GM12878 (cell line): ENCODE measurements around the gene KLRD1. TPM values are rescaled to one million over a fixed set of nuclear protein-coding genes. Genes with fewer than 3 reads are reported as not detected.

Experiments used
- ATAC-seq: fragments of 200-7000 bp; cut with Tn5 transposase; 3 replicates; pipeline ENCODE4 v1.9.1; 2020; ENCODE audit warnings: mild to moderate bottlenecking, moderate library complexity
- BruUV-seq: library from RNA; stranded (reverse); fragments of 400-500 nt; replicated peaks from 2 replicates; lab custom pipeline; 2021; lab: Mats Ljungman, UMichigan
- CTCF ChIA-PET: fragments of 300-600 bp; sonication (Branson Sonifier 250); formaldehyde crosslinking; extraction: SDS; loops from one replicate; lab custom pipeline; 2021; ENCODE audit warnings: inconsistent platforms; lab: Yijun Ruan, JAX
- POLR2A ChIA-PET: fragments of 350-600 bp; formaldehyde crosslinking; extraction: SDS; loops from one replicate; lab custom pipeline; 2021; ENCODE audit warnings: inconsistent platforms; lab: Charles Lee
- RAD21 ChIA-PET: fragments of 300-600 bp; sonication (Branson Sonifier 250); formaldehyde crosslinking; loops from one replicate; lab custom pipeline; 2023; ENCODE audit warnings: antibody characterized with exemption; ENCODE audit not compliant: unreplicated experiment; lab: Charles Lee
- SMC1A ChIA-PET: fragments of 300-600 bp; sonication (Branson Sonifier 250); formaldehyde crosslinking; loops from one replicate; lab custom pipeline; 2023; ENCODE audit not compliant: unreplicated experiment, uncharacterized antibody; lab: Charles Lee
- DNase-seq: peaks from one replicate; pipeline ENCODE4 v3.0.0-alpha.2; 2011; ENCODE audit warnings: low read depth, low spot score
- FAIRE-seq: peaks from 3 replicates; lab custom pipeline; 2011; peaks lifted over from hg19 to GRCh38; lab: Jason Lieb, UNC
- H2AFZ ChIP-seq: 2 replicates; pipeline ENCODE4 v1.6.0; 2011; ENCODE audit warnings: low read depth, low read length, control low read depth; ENCODE audit not compliant: control insufficient read depth
- H3K27ac ChIP-seq: 2 replicates; pipeline ENCODE4 v1.5.1; 2011; ENCODE audit warnings: control low read depth; ENCODE audit not compliant: control insufficient read depth, insufficient read depth
- H3K27me3 ChIP-seq, 2 experiments: replicated peaks in 1 of 2; 2 replicates each; pipeline versions ENCODE4 v1.6.0 to v1.6.1; 2011; ENCODE audit warnings: low read length in 1 of 2; ENCODE audit not compliant: control insufficient read depth in 2 of 2, insufficient read depth in 2 of 2
- H3K36me3 ChIP-seq, 2 experiments: 2 replicates each; pipeline ENCODE4 v1.5.1; 2011; ENCODE audit warnings: low read length in 1 of 2; ENCODE audit not compliant: control insufficient read depth in 2 of 2, insufficient read depth in 2 of 2
- H3K4me1 ChIP-seq: 2 replicates; pipeline ENCODE4 v1.6.1; 2011; ENCODE audit warnings: mild to moderate bottlenecking, low read length, moderate library complexity, mixed read lengths; ENCODE audit not compliant: control insufficient read depth, insufficient read depth
- H3K4me2 ChIP-seq: 2 replicates; pipeline ENCODE4 v1.6.0; 2011; ENCODE audit warnings: control low read depth; ENCODE audit not compliant: control insufficient read depth, insufficient read depth
- H3K4me3 ChIP-seq: fragments of 200-600 bp; sonication (generic); 2 replicates; pipeline ENCODE4 v1.5.1; 2016
- H3K79me2 ChIP-seq: 2 replicates; pipeline ENCODE4 v1.6.0; 2011; ENCODE audit warnings: low read length; ENCODE audit not compliant: control insufficient read depth, insufficient read depth
- H3K9ac ChIP-seq: 2 replicates; pipeline ENCODE4 v1.8.0; 2011; ENCODE audit warnings: low read length, control low read depth, mixed read lengths; ENCODE audit not compliant: control insufficient read depth, insufficient read depth
- H3K9me3 ChIP-seq: replicated peaks from 3 replicates; pipeline ENCODE4 v1.5.1; 2011; ENCODE audit warnings: mild to moderate bottlenecking, low read length; ENCODE audit not compliant: control insufficient read depth, insufficient read depth
- H4K20me1 ChIP-seq: 2 replicates; pipeline ENCODE4 v1.6.0; 2011; ENCODE audit not compliant: control insufficient read depth, insufficient read depth
- BCL11A ChIP-seq: IDR thresholded peaks from 2 replicates; pipeline ENCODE4 v1.6.1; 2011; ENCODE audit warnings: low read depth, low read length
- CBFB ChIP-seq: IDR thresholded peaks from 2 replicates; pipeline ENCODE4 v1.6.1; 2016; ENCODE audit warnings: antibody characterized with exemption, low read depth
- GATAD2B ChIP-seq: fragments of 450-650 bp; conservative IDR thresholded peaks from 2 replicates; pipeline ENCODE4 v1.6.1; 2017; ENCODE audit warnings: low read depth, mild to moderate bottlenecking, moderate library complexity
- MYB ChIP-seq: fragments of 150-350 bp; IDR thresholded peaks from 2 replicates; pipeline ENCODE4 v1.6.1; 2014; ENCODE audit warnings: mild to moderate bottlenecking, low read depth, low read length, borderline replicate concordance
- MYC ChIP-seq: IDR thresholded peaks from 2 replicates; pipeline ENCODE4 v1.6.1; 2011; ENCODE audit warnings: mild to moderate bottlenecking, low read length, moderate library complexity, inconsistent platforms; ENCODE audit not compliant: insufficient read depth, insufficient replicate concordance, insufficient read length, severe bottlenecking
- RUNX3 ChIP-seq: IDR thresholded peaks from 2 replicates; pipeline ENCODE4 v1.6.1; 2012; ENCODE audit warnings: low read length, inconsistent platforms
- SMAD5 ChIP-seq: IDR thresholded peaks from 2 replicates; pipeline ENCODE4 v1.6.1; 2016; ENCODE audit warnings: antibody characterized with exemption, low read depth
- SMARCA5 ChIP-seq: fragments of 450-650 bp; IDR thresholded peaks from 2 replicates; pipeline ENCODE4 v1.6.1; 2017; ENCODE audit warnings: mild to moderate bottlenecking
- ZNF217 ChIP-seq: fragments of 450-650 bp; IDR thresholded peaks from 2 replicates; pipeline ENCODE4 v1.6.1; 2017; ENCODE audit warnings: antibody characterized with exemption, mild to moderate bottlenecking
- in situ Hi-C: fragments of 300-500 bp; cut with MboI; formaldehyde crosslinking; loops from 9 replicates; pipeline ENCODE4 v1.14.3; 2018; ENCODE audit warnings: mixed read lengths
- intact Hi-C: fragments of 100-400 bp; cut with micrococcal nuclease; formaldehyde crosslinking; loops from one replicate; pipeline ENCODE4 v1.14.2; 2022; ENCODE audit not compliant: unreplicated experiment
- polyA plus RNA-seq, 11 experiments: library from polyadenylated mRNA; depleted of rRNA in 4 of 11; unstranded in 6 of 11; stranded (reverse) in 5 of 11; fragments of >200 nt; fragmentation: Nextera tagmentation in 4 of 11; fragmentation: Illumina TruSeq in 1 of 11; extraction: Ambion mirVana in 4 of 11; extraction: Trizol in 1 of 11; gene quantifications; 1 replicate in 1 of 11; 2 replicates in 10 of 11; pipeline versions ENCODE4 v1.2.1 to v1.2.3, GENCODE V29; 2011 to 2016; ENCODE audit warnings: inconsistent platforms in 2 of 11, missing spikeins in 2 of 11, low read depth in 1 of 11
- total RNA-seq, 4 experiments: library from RNA; depleted of rRNA in 3 of 4; stranded (reverse); fragments of >200 nt in 3 of 4; fragmentation: Illumina TruSeq in 1 of 4; extraction: Trizol in 1 of 4; gene quantifications; 2 replicates each; pipeline versions ENCODE4 v1.2.1 to v1.2.3, GENCODE V29; 2013 to 2021
- TF ChIP-seq, protein P1 (sequence below): fragments of 450-650 bp; IDR thresholded peaks from 2 replicates; pipeline ENCODE4 v1.6.1; 2014; ENCODE audit warnings: mild to moderate bottlenecking
- TF ChIP-seq, protein P2 (sequence below): IDR thresholded peaks from 2 replicates; pipeline ENCODE4 v1.6.1; 2012; ENCODE audit warnings: low read depth, low read length, improper control_type of control experiment
- TF ChIP-seq, protein P3 (sequence below): IDR thresholded peaks from 2 replicates; pipeline ENCODE4 v1.6.1; 2011; ENCODE audit warnings: mild to moderate bottlenecking, low read depth, low read length, moderate library complexity; ENCODE audit not compliant: insufficient replicate concordance
- TF ChIP-seq, protein P4 (sequence below): IDR thresholded peaks from 2 replicates; pipeline ENCODE4 v1.6.1; 2012; ENCODE audit warnings: low read depth, low read length, improper control_type of control experiment

KLRD1 gene
- total and polyA plus RNA-seq, 10 of the 15 experiments (the other 5 are each of a cell fraction or from before 2014, with no cell fraction given): under 0.01 to 0.50 (median 0.13) TPM; not detected in 4

DNA sequence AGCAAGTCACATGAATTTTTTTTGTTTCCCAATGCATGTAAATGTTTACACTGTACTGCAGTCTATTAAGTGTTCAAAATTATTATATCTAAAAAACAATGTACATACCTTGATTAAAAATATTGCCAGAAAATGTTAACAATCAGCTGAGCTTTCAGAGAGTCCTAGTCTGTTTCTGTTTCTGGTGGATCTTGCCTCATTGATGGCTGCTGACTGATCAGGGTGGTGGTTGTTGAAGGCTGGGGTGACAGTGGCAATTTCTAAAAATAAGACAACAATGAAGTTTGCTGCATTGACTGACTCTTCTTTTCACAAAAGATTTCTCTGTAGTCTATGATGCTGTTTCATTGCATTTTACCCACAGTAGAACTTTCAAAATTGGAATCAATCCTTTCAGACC is 16.6 kb upstream of the KLRD1 start:
- ChIA-PET POLR2A (interaction anchor here (0.6 kb wide), 1 partner anchor 74 kb away, joined by 5 read pairs; no protein-coding TSS in a partner anchor), RAD21 (no interaction called here), CTCF (no interaction called here), SMC1A (no interaction called here)
- ATAC-seq (no peak), FAIRE-seq (no peak), DNase-seq (no peak)
- intact Hi-C loops (no loop called here), in situ Hi-C loops (no loop called here)
- BruUV-seq: no TSS peak
- no peaks in the 10 kb centered on the region for H4K20me1 ChIP-seq
- no peak overlapping the region for H3K27ac ChIP-seq
- no peak overlapping the region for H3K9ac ChIP-seq
- TF ChIP-seq SMAD5: no peak
- TF ChIP-seq MYB: no peak
- TF ChIP-seq SMARCA5: no peak
- no peak for TF ChIP-seq RUNX3
- TF ChIP-seq, protein P1, sequence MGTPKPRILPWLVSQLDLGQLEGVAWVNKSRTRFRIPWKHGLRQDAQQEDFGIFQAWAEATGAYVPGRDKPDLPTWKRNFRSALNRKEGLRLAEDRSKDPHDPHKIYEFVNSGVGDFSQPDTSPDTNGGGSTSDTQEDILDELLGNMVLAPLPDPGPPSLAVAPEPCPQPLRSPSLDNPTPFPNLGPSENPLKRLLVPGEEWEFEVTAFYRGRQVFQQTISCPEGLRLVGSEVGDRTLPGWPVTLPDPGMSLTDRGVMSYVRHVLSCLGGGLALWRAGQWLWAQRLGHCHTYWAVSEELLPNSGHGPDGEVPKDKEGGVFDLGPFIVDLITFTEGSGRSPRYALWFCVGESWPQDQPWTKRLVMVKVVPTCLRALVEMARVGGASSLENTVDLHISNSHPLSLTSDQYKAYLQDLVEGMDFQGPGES: no peak
- no peak for TF ChIP-seq GATAD2B
- TF ChIP-seq, protein P2, sequence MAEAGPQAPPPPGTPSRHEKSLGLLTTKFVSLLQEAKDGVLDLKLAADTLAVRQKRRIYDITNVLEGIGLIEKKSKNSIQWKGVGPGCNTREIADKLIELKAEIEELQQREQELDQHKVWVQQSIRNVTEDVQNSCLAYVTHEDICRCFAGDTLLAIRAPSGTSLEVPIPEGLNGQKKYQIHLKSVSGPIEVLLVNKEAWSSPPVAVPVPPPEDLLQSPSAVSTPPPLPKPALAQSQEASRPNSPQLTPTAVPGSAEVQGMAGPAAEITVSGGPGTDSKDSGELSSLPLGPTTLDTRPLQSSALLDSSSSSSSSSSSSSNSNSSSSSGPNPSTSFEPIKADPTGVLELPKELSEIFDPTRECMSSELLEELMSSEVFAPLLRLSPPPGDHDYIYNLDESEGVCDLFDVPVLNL: no peak
- TF ChIP-seq, protein P3, sequence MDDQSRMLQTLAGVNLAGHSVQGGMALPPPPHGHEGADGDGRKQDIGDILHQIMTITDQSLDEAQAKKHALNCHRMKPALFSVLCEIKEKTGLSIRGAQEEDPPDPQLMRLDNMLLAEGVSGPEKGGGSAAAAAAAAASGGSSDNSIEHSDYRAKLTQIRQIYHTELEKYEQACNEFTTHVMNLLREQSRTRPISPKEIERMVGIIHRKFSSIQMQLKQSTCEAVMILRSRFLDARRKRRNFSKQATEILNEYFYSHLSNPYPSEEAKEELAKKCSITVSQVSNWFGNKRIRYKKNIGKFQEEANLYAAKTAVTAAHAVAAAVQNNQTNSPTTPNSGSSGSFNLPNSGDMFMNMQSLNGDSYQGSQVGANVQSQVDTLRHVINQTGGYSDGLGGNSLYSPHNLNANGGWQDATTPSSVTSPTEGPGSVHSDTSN: no peak
- no peak for TF ChIP-seq CBFB
- TF ChIP-seq ZNF217: no peak
- TF ChIP-seq, protein P4, sequence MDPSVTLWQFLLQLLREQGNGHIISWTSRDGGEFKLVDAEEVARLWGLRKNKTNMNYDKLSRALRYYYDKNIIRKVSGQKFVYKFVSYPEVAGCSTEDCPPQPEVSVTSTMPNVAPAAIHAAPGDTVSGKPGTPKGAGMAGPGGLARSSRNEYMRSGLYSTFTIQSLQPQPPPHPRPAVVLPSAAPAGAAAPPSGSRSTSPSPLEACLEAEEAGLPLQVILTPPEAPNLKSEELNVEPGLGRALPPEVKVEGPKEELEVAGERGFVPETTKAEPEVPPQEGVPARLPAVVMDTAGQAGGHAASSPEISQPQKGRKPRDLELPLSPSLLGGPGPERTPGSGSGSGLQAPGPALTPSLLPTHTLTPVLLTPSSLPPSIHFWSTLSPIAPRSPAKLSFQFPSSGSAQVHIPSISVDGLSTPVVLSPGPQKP: no peak
- no peak for TF ChIP-seq BCL11A
- TF ChIP-seq MYC: no peak
- no peak overlapping the region for H3K4me3 ChIP-seq
- no peaks in the 10 kb centered on the region for H3K36me3 ChIP-seq
- H3K9me3 ChIP-seq: peaks cover 2% of the 10 kb centered on the region; the same call in 2 of the 3 replicates
- H2AFZ ChIP-seq: no peak overlapping the region
- H3K4me2 ChIP-seq: no peak overlapping the region
- H3K4me1 ChIP-seq: peaks cover 2% of the 10 kb centered on the region; the same call in 1 of the 2 replicates
- no peaks in the 10 kb centered on the region for H3K79me2 ChIP-seq
- no peaks in the 10 kb centered on the region for H3K27me3 ChIP-seq
